Measurements from ENCODE around the gene KCNAB2. TPM values are rescaled to one million over a fixed set of nuclear protein-coding genes. Genes with fewer than 3 reads are reported as not detected.

KCNAB2 gene
- total and polyA plus RNA-seq, 4 donors: 7.5 to 48.3 (median 41.1) TPM

DNA sequence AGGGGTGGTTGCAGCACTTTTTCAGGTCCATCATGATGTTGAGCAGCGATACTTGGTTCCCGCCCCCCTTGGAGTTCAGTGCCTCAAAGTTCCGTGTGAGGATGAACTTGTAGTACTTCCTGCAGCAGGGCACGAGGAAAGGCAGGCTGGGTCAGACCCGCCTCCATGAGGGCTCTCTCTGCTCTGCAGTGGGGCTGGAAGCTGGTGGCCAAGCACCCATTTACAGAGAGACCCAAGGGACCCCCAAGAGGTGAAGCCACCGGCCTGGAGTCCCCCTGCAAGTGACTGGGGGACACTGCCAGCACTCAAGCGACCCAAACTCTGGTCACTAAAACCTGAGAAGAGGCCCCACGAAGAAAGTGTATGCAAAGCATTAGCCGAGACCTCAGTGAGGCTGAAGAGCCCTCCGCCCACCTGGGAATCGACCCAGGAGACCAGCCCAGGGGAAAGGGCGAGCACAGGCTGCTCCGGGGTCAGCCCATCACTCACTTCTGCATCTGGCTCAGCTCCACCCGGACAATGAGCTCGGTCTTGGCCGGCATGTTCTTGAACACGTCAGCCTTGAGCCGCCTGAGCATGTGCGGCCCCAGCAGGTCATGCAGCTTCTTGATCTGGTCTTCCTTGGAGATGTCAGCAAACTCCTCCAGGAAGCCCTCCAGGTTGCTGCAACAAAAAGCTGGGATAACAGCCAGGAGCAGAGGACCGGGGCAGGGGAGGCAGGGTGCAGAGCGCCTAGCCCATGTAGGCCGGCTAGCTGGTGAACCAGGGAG lies 89.2 kb downstream of the KCNAB2 start:
- no peak overlapping the region for H3K27ac ChIP-seq (ENCODE audit: low read depth, low read length)

DNA sequence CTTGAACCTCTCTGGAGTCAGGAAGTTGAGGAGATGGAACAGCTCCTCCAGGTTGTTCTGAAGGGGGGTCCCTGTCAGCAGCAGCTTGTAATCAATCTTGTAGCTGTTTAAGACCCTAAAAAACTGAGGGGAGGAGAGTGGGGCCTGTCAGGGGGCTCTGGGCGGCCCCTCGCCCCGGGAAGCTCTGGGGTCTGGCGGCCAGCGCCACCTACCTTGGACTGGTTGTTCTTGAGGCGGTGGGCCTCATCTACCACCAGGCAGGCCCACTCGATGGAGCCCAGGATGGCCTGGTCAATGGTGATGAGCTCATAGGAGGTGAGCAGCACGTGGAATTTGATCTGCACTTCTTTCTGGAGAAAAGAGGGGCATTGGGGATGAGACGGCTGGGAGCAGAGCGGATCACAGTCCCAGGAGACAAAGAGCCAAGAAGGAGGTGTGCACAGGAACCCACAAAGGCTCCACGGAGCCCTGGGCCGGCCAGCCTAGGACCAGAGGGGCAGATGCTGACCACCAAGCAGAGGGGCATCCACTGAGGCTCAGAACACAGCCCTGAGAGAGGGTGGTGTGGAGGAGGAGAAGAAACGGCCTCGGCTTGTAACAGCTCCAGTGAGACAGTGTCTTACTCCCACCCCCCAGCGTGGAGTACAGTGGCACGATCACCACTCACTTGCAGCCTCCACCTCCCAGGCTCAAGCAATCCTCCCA lies 91.0 kb downstream of the KCNAB2 start:
- Histone ChIP-seq H3K4me1 (ENCODE audit: control insufficient read depth, insufficient read depth, low read length) (no peaks in the 10 kb centered on the region), H3K27ac (ENCODE audit: low read depth, low read length) (no peak overlapping the region)
- 84% methylated on average over 13 of the region's 16 CpGs for WGBS (ENCODE audit: insufficient coverage)

More for the DNA sequence above, 89.2 kb downstream of the KCNAB2 start:
- WGBS (ENCODE audit: insufficient coverage): 86% methylated on average over 22 of the region's 22 CpGs
- no peak for DNase-seq (ENCODE audit: low read depth in 4 of 6, low spot score in 6 of 6)
- Histone ChIP-seq H3K9me3 (ENCODE audit: control insufficient read depth, insufficient read depth, low read length) (peaks cover 2% of the 10 kb centered on the region), H3K36me3 (ENCODE audit: control insufficient read depth, insufficient read depth, low read length) (peaks cover 73% of the 10 kb centered on the region), H3K4me3 (ENCODE audit: low read depth, low read length) (no peak overlapping the region), H3K27me3 (ENCODE audit: control insufficient read depth, insufficient read depth, low read length) (no peaks in the 10 kb centered on the region), H3K4me1 (ENCODE audit: control insufficient read depth, insufficient read depth, low read length) (no peaks in the 10 kb centered on the region)

GRCh38 chr1:6137758-6138157 lies 92.1 kb downstream of the KCNAB2 start:
- DNase-seq (ENCODE audit: low read depth in 4 of 6, low spot score in 6 of 6): no peak
- H3K4me3 ChIP-seq (ENCODE audit: low read depth, low read length): no peak overlapping the region
- H3K9me3 ChIP-seq (ENCODE audit: control insufficient read depth, insufficient read depth, low read length): no peaks in the 10 kb centered on the region
- H3K4me1 ChIP-seq (ENCODE audit: control insufficient read depth, insufficient read depth, low read length): no peaks in the 10 kb centered on the region
- H3K36me3 ChIP-seq (ENCODE audit: control insufficient read depth, insufficient read depth, low read length): peaks cover 66% of the 10 kb centered on the region
- H3K27ac ChIP-seq (ENCODE audit: low read depth, low read length): no peak overlapping the region
- WGBS (ENCODE audit: insufficient coverage): 55% methylated on average over 3 of the region's 5 CpGs
- H3K27me3 ChIP-seq (ENCODE audit: control insufficient read depth, insufficient read depth, low read length): no peaks in the 10 kb centered on the region

More for the DNA sequence above, 91.0 kb downstream of the KCNAB2 start:
- DNase-seq (ENCODE audit: low read depth in 4 of 6, low spot score in 6 of 6): no peak
- Histone ChIP-seq H3K9me3 (ENCODE audit: control insufficient read depth, insufficient read depth, low read length) (peaks cover 2% of the 10 kb centered on the region), H3K4me3 (ENCODE audit: low read depth, low read length) (no peak overlapping the region), H3K36me3 (ENCODE audit: control insufficient read depth, insufficient read depth, low read length) (peaks cover 60% of the 10 kb centered on the region), H3K27me3 (ENCODE audit: control insufficient read depth, insufficient read depth, low read length) (no peaks in the 10 kb centered on the region)

DNA sequence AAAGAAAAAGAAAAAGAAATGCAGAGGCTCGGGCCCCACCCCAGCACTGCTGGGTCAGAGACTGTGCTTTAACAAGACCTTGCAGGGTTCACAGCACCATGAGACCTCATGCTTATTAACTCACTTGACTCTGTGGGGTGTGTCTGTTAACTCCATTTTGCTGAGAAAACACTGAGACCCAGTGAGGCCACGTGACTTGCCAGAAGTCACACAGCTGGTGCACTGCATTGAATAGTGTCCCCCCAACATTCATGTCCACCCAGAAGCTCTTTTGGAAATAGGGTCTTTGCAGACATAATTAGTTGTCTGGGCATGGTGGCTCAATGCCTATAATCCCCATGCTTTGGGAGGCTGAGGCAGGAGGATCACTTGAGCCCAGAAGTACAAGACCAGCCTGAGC lies 94.7 kb downstream of the KCNAB2 start:
- no peaks in the 10 kb centered on the region for H3K9me3 ChIP-seq (ENCODE audit: control insufficient read depth, insufficient read depth, low read length)
- peaks cover 63% of the 10 kb centered on the region for H3K36me3 ChIP-seq (ENCODE audit: control insufficient read depth, insufficient read depth, low read length)
- H3K27ac ChIP-seq (ENCODE audit: low read depth, low read length): no peak overlapping the region
- 90% methylated on average over 2 of the region's 2 CpGs for WGBS (ENCODE audit: insufficient coverage)
- no peak overlapping the region for H3K4me3 ChIP-seq (ENCODE audit: low read depth, low read length)
- DNase-seq (ENCODE audit: low read depth in 4 of 6, low spot score in 6 of 6): no peak
- no peaks in the 10 kb centered on the region for H3K27me3 ChIP-seq (ENCODE audit: control insufficient read depth, insufficient read depth, low read length)
- H3K4me1 ChIP-seq (ENCODE audit: control insufficient read depth, insufficient read depth, low read length): peaks cover 11% of the 10 kb centered on the region

DNA sequence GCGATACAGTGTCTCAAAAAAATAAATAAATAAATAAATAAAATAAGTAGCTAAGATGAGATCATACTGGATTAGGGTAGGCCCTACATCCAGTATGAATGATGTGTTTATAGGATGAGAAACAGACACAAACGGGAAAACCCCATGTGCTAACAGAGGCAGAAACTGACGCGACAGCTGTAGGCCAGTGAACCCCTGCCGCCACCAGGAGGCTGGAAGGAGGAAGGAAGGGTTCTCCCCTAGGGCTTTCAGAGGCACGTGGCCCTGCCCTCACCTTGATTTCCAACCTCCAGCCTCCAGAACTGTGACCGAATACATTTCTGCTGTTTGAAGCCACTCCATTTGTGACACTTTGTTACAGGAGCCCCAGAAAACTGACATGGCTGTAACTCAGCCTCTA lies 95.9 kb downstream of the KCNAB2 start:
- DNase-seq (ENCODE audit: low read depth in 4 of 6, low spot score in 6 of 6): no peak
- H3K4me3 ChIP-seq (ENCODE audit: low read depth, low read length): no peak overlapping the region
- peaks cover 15% of the 10 kb centered on the region for H3K4me1 ChIP-seq (ENCODE audit: control insufficient read depth, insufficient read depth, low read length)
- no peaks in the 10 kb centered on the region for H3K27me3 ChIP-seq (ENCODE audit: control insufficient read depth, insufficient read depth, low read length)
- no peaks in the 10 kb centered on the region for H3K9me3 ChIP-seq (ENCODE audit: control insufficient read depth, insufficient read depth, low read length)
- no peak overlapping the region for H3K27ac ChIP-seq (ENCODE audit: low read depth, low read length)
- WGBS (ENCODE audit: insufficient coverage): 63% methylated on average over 5 of the region's 7 CpGs
- peaks cover 66% of the 10 kb centered on the region for H3K36me3 ChIP-seq (ENCODE audit: control insufficient read depth, insufficient read depth, low read length)

DNA sequence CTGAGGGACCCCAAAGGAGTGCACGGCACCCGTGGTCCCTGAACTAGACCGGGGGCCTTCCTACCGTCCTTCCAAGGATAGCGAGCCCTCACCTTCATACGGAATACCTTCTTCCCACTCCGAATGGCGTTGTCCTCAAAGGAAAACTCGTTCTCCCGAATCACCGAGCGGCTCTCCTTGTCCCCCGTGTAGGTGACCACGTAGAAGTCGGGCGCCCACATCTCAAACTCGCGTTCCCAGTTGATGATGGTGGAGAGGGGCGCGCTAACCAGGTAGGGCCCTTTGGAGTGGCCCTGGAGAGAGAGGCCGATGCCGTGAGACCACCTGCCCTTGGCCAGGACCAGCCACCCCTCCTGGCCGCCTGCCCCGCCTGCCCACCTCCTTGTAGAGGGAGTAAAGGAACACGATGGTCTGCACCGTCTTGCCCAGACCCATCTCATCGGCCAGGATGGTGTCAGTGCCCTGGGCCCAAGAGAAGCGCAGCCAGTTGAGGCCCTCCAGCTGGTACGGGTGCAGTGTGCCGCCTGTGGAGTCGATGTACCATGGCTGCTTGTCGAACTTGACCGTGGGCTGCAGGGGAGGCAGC lies 96.4 kb downstream of the KCNAB2 start:
- Histone ChIP-seq H3K27me3 (ENCODE audit: control insufficient read depth, insufficient read depth, low read length) (no peaks in the 10 kb centered on the region), H3K27ac (ENCODE audit: low read depth, low read length) (no peak overlapping the region), H3K36me3 (ENCODE audit: control insufficient read depth, insufficient read depth, low read length) (peaks cover 65% of the 10 kb centered on the region), H3K4me1 (ENCODE audit: control insufficient read depth, insufficient read depth, low read length) (peaks cover 15% of the 10 kb centered on the region), H3K9me3 (ENCODE audit: control insufficient read depth, insufficient read depth, low read length) (no peaks in the 10 kb centered on the region), H3K4me3 (ENCODE audit: low read depth, low read length) (no peak overlapping the region)
- DNase-seq (ENCODE audit: low read depth in 4 of 6, low spot score in 6 of 6): no peak
- 95% methylated on average over 31 of the region's 33 CpGs for WGBS (ENCODE audit: insufficient coverage)

GRCh38 chr1:6142734-6143133 lies 97.0 kb downstream of the KCNAB2 start:
- H3K9me3 ChIP-seq (ENCODE audit: control insufficient read depth, insufficient read depth, low read length): no peaks in the 10 kb centered on the region
- peaks cover 15% of the 10 kb centered on the region for H3K4me1 ChIP-seq (ENCODE audit: control insufficient read depth, insufficient read depth, low read length)
- 85% methylated on average over 4 of the region's 4 CpGs for WGBS (ENCODE audit: insufficient coverage)
- H3K36me3 ChIP-seq (ENCODE audit: control insufficient read depth, insufficient read depth, low read length): peaks cover 67% of the 10 kb centered on the region
- no peak overlapping the region for H3K27ac ChIP-seq (ENCODE audit: low read depth, low read length)
- no peaks in the 10 kb centered on the region for H3K27me3 ChIP-seq (ENCODE audit: control insufficient read depth, insufficient read depth, low read length)
- no peak for DNase-seq (ENCODE audit: low read depth in 4 of 6, low spot score in 6 of 6)
- H3K4me3 ChIP-seq (ENCODE audit: low read depth, low read length): no peak overlapping the region

DNA sequence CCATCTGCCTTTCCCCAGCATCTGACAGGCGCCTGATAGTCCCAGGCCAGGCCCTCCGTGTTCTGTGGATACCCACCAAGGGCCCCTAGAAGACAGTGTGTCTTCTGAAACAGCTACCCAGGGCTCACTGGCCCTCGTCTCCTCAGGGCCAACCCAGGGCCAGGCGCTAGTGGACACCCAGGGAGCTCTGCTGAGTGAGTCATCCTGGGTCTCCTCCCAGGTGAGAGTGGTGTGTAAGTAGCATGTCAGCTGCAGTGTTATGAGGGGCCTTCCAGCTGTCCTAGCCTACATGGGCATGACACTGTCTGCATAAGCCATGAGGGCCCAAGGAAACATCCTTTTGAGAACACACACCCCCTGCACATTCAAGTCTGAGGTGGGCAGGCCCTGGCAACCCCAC lies 97.7 kb downstream of the KCNAB2 start:
- 87% methylated on average over 4 of the region's 4 CpGs for WGBS (ENCODE audit: insufficient coverage)
- no peak overlapping the region for H3K27ac ChIP-seq (ENCODE audit: low read depth, low read length)
- H3K4me1 ChIP-seq (ENCODE audit: control insufficient read depth, insufficient read depth, low read length): peaks cover 16% of the 10 kb centered on the region
- no peak overlapping the region for H3K4me3 ChIP-seq (ENCODE audit: low read depth, low read length)
- peaks cover 68% of the 10 kb centered on the region for H3K36me3 ChIP-seq (ENCODE audit: control insufficient read depth, insufficient read depth, low read length)
- H3K9me3 ChIP-seq (ENCODE audit: control insufficient read depth, insufficient read depth, low read length): no peaks in the 10 kb centered on the region
- H3K27me3 ChIP-seq (ENCODE audit: control insufficient read depth, insufficient read depth, low read length): no peaks in the 10 kb centered on the region
- no peak for DNase-seq (ENCODE audit: low read depth in 4 of 6, low spot score in 6 of 6)

GRCh38 chr1:6144175-6144574 lies 98.5 kb downstream of the KCNAB2 start:
- no peak overlapping the region for H3K4me3 ChIP-seq (ENCODE audit: low read depth, low read length)
- peaks cover 23% of the 10 kb centered on the region for H3K4me1 ChIP-seq (ENCODE audit: control insufficient read depth, insufficient read depth, low read length)
- no peak overlapping the region for H3K27ac ChIP-seq (ENCODE audit: low read depth, low read length)
- H3K9me3 ChIP-seq (ENCODE audit: control insufficient read depth, insufficient read depth, low read length): no peaks in the 10 kb centered on the region
- DNase-seq (ENCODE audit: low read depth in 4 of 6, low spot score in 6 of 6): no peak
- WGBS (ENCODE audit: insufficient coverage): 72% methylated on average over 6 of the region's 7 CpGs
- peaks cover 5% of the 10 kb centered on the region for H3K27me3 ChIP-seq (ENCODE audit: control insufficient read depth, insufficient read depth, low read length)
- peaks cover 74% of the 10 kb centered on the region for H3K36me3 ChIP-seq (ENCODE audit: control insufficient read depth, insufficient read depth, low read length)
